ENCODE data around the gene ZCCHC24. TPM values are rescaled to one million over a fixed set of nuclear protein-coding genes. Genes with fewer than 3 reads are reported as not detected.

ZCCHC24 gene
- total RNA-seq, 4 donors from 2014 or later = 2.8 to 39.6 (median 9.3) TPM

- Histone ChIP-seq H3K4me1 (no peaks in the 10 kb centered on the region), H3K9me3 (no peaks in the 10 kb centered on the region), H3K27ac (peak overlapping the region in 1 of 4 donors; percentile 26), H3K27me3 (no peaks in the 10 kb centered on the region), H3K4me3 (no peak overlapping the region), H3K36me3 (peaks cover 0 to 14% (median 0%) of the 10 kb centered on the region in 3 donors)
- DNase-seq = peak; percentile 13 to 46 (median 40)
- no peak for TF ChIP-seq POLR2A (IDR thresholded peaks at IDR 0.05)
These were observed 58.6 kb downstream of the ZCCHC24 start for GRCh38 chr10:79386637-79387465.

- H3K4me1 ChIP-seq = peaks cover 0 to 7% (median 0%) of the 10 kb centered on the region in 4 donors
- H3K9me3 ChIP-seq = no peaks in the 10 kb centered on the region
- H3K27me3 ChIP-seq = no peaks in the 10 kb centered on the region
- H3K27ac ChIP-seq = no peak overlapping the region
- H3K36me3 ChIP-seq = peaks cover 0 to 14% (median 0%) of the 10 kb centered on the region in 3 donors
- peak; percentile 12 to 40 (median 36) for DNase-seq
- H3K4me3 ChIP-seq = no peak overlapping the region
- TF ChIP-seq POLR2A (IDR thresholded peaks at IDR 0.05) (no peak), CTCF (IDR thresholded peaks at IDR 0.05) (no peak)
These were observed 59.5 kb downstream of the ZCCHC24 start for GRCh38 chr10:79385804-79386531.

GRCh38 chr10:79385392-79385795 lies 60.0 kb downstream of the ZCCHC24 start:
- no peaks in the 10 kb centered on the region for H3K9me3 ChIP-seq
- no peak overlapping the region for H3K4me3 ChIP-seq
- peak in 1 of 3 donors; percentile 36 for DNase-seq
- TF ChIP-seq POLR2A (IDR thresholded peaks at IDR 0.05) = no peak
- no peak overlapping the region for H3K27ac ChIP-seq
- H3K4me1 ChIP-seq = peaks cover 0 to 13% (median 0%) of the 10 kb centered on the region in 4 donors
- no peaks in the 10 kb centered on the region for H3K27me3 ChIP-seq
- peaks cover 0 to 14% (median 0%) of the 10 kb centered on the region in 3 donors for H3K36me3 ChIP-seq

GRCh38 chr10:79384773-79385391 lies 60.5 kb downstream of the ZCCHC24 start:
- peaks cover 0 to 14% (median 0%) of the 10 kb centered on the region in 3 donors for H3K36me3 ChIP-seq
- H3K4me3 ChIP-seq = no peak overlapping the region
- H3K27me3 ChIP-seq = no peaks in the 10 kb centered on the region
- H3K4me1 ChIP-seq = peaks cover 0 to 18% (median 0%) of the 10 kb centered on the region in 4 donors
- peak in 1 of 3 donors; percentile 17 for DNase-seq
- TF ChIP-seq CTCF (IDR thresholded peaks at IDR 0.05) = no peak
- H3K27ac ChIP-seq = no peak overlapping the region
- no peaks in the 10 kb centered on the region for H3K9me3 ChIP-seq

GRCh38 chr10:79383974-79384606 lies 61.3 kb downstream of the ZCCHC24 start:
- Histone ChIP-seq H3K4me1 (peaks cover 0 to 26% (median 0%) of the 10 kb centered on the region in 4 donors), H3K4me3 (no peak overlapping the region), H3K36me3 (peaks cover 0 to 14% (median 0%) of the 10 kb centered on the region in 3 donors), H3K27me3 (no peaks in the 10 kb centered on the region), H3K27ac (no peak overlapping the region), H3K9me3 (no peaks in the 10 kb centered on the region)
- TF ChIP-seq CTCF (IDR thresholded peaks at IDR 0.05) (no peak), POLR2A (IDR thresholded peaks at IDR 0.05) (no peak)
- DNase-seq = peak in 1 of 3 donors; percentile 42

- H3K27me3 ChIP-seq = no peaks in the 10 kb centered on the region
- H3K27ac ChIP-seq = peak overlapping the region; percentile 28 to 81 (median 49)
- H3K4me3 ChIP-seq = no peak overlapping the region
- no peaks in the 10 kb centered on the region for H3K9me3 ChIP-seq
- peak; percentile 12 to 48 (median 42) for DNase-seq
- H3K36me3 ChIP-seq = peaks cover 0 to 14% (median 0%) of the 10 kb centered on the region in 3 donors
- TF ChIP-seq CTCF (IDR thresholded peaks at IDR 0.05) (no peak), POLR2A (IDR thresholded peaks at IDR 0.05) (no peak)
- peaks cover 0 to 28% (median 0%) of the 10 kb centered on the region in 4 donors for H3K4me1 ChIP-seq
These were observed 62.9 kb downstream of the ZCCHC24 start for GRCh38 chr10:79382491-79382941.

Data from Peyer's patch (tissue), 4 donors.